ENCODE results near the gene PIKFYVE. TPM values are rescaled to one million over a fixed set of nuclear protein-coding genes. Genes with fewer than 3 reads are reported as not detected.
"Not testable (repeated sequence)": the region's sequence is repeated elsewhere in the genome, so short reads cannot be mapped to it uniquely, and the experiment has no call there.

The PIKFYVE gene
- total RNA-seq, 4 donors from 2014 or later, result 11.5 to 58.8 (median 28.5) TPM

- no peaks in the 10 kb centered on the region for H3K36me3 ChIP-seq
- intact Hi-C loops (cut with DNase I; ENCODE audit: low total_unique reads), result no loop called here
- no peaks in the 10 kb centered on the region for H3K27me3 ChIP-seq
- H3K27ac ChIP-seq, result no peak overlapping the region
- H3K4me1 ChIP-seq, result peaks cover 0 to 3% of the 10 kb centered on the region in 2 donors
- no peak for DNase-seq
- TF ChIP-seq CTCF (IDR thresholded peaks at IDR 0.05) (no peak), POLR2A (IDR thresholded peaks at IDR 0.05) (no peak)
- no peaks in the 10 kb centered on the region for H3K9me3 ChIP-seq
- H3K4me3 ChIP-seq, result no peak overlapping the region
Measured at GRCh38 chr2:208352644-208353567, 86.9 kb downstream of the PIKFYVE start.

DNA sequence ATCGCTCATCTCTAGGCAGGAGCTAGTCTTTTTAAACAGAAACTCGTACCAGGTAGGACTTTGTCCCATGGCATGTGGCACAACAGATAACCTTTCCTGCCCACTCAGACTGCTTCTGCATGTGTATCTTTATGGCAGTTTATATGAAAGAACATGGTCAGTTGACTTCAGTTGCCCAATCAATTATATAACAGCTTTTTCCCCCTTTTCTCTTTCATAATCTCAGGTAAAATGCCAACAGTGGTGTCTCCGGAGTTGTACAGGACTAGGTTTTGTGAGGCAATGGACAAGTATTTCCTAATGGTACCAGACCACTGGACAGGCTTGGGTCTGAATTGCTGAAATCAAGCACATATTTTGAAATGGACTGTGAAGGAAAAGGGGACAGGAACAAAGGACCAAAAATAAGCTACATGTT, 88.9 kb downstream of the PIKFYVE start:
- Histone ChIP-seq H3K27ac (no peak overlapping the region), H3K36me3 (no peaks in the 10 kb centered on the region), H3K4me1 (peaks cover 0 to 3% of the 10 kb centered on the region in 2 donors), H3K27me3 (no peaks in the 10 kb centered on the region), H3K9me3 (no peaks in the 10 kb centered on the region), H3K4me3 (no peak overlapping the region)
- intact Hi-C loops (cut with DNase I; ENCODE audit: low total_unique reads), result no loop called here
- DNase-seq, result no peak
- TF ChIP-seq POLR2A (IDR thresholded peaks at IDR 0.05), result no peak
- TF ChIP-seq CTCF (IDR thresholded peaks at IDR 0.05), result no peak

DNA sequence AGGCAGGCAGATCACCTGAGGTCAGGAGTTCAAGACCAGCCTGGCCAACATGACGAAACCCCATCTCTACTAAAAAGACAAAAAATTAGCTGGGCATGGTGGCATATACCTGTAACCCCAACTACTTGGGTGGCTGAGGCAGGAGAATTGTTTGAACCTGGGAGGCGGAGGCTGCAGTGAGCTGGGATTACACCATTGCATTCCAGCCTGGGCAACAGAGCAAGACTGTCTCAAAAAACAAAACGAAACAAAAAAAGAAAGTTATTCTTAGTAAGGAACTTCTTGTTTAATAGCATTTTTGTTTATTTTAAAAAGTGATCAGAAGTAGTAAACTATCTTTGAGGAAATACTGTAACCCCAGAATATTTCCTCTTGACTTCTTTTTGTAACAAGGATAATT, 90.4 kb downstream of the PIKFYVE start:
- H3K36me3 ChIP-seq; H3K4me3 ChIP-seq; intact Hi-C loops (cut with DNase I; ENCODE audit: low total_unique reads); DNase-seq; H3K9me3 ChIP-seq; H3K4me1 ChIP-seq; H3K27ac ChIP-seq; H3K27me3 ChIP-seq: not testable (repeated sequence)

DNA sequence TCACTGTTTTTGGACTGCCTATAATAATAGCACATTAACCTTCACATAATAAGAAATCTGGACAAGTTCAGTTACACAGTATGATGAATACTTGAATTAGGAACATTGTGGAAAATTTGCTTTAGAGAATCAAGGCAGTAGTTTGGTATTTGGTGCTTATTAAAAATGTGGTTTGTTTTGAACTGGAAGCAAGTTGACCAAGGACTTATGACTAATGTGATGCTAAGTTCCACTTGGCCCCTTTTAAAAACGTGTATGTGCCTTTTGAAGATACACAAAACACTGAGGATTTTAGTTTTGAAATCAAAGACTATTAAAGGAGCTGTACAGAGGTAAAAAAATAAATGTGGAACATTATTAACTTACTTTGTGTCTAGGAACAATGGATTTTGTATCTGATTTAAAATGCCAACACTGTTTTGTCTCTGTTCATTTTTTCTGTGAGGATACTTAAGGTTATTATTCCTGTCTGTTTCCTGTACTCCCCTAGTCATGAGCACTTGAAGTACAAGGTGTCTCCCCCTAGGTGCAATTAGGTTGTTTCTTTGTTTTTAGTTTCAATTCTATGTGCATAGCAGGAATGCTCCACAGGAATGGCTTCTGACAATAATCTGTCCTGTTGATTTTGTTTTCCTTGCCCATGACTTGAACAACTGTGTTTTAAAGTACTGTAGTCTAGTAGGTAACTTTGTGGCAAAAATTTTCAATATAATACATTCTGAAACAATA, 91.0 kb downstream of the PIKFYVE start:
- Histone ChIP-seq H3K27me3 (no peaks in the 10 kb centered on the region), H3K4me1 (peaks cover 0 to 3% of the 10 kb centered on the region in 2 donors), H3K4me3 (no peak overlapping the region), H3K27ac (no peak overlapping the region), H3K36me3 (no peaks in the 10 kb centered on the region), H3K9me3 (no peaks in the 10 kb centered on the region)
- TF ChIP-seq POLR2A (IDR thresholded peaks at IDR 0.05) (no peak), CTCF (IDR thresholded peaks at IDR 0.05) (no peak)
- no peak for DNase-seq
- intact Hi-C loops (cut with DNase I; ENCODE audit: low total_unique reads), result no loop called here

- no peak overlapping the region for H3K4me3 ChIP-seq
- peak overlapping the region; percentile 0 to 38 for H3K27ac ChIP-seq
- no peaks in the 10 kb centered on the region for H3K27me3 ChIP-seq
- no peaks in the 10 kb centered on the region for H3K9me3 ChIP-seq
- no peak for DNase-seq
- H3K36me3 ChIP-seq, result no peaks in the 10 kb centered on the region
- peaks cover 0 to 3% of the 10 kb centered on the region in 2 donors for H3K4me1 ChIP-seq
- no peak for TF ChIP-seq POLR2A (IDR thresholded peaks at IDR 0.05)
- TF ChIP-seq CTCF (IDR thresholded peaks at IDR 0.05), result no peak
- intact Hi-C loops (cut with DNase I; ENCODE audit: low total_unique reads), result no loop called here
Measured at GRCh38 chr2:208358758-208359631, 92.9 kb downstream of the PIKFYVE start.
